Activated T-helper 17 cell treated with anti-CD3 and anti-CD28 coated beads, Interleukin-2, amount 50 U/mL, for 72 hours (primary cell): Measurements from ENCODE around the gene LRRC58. TPM values are rescaled to one million over a fixed set of nuclear protein-coding genes. Genes with fewer than 3 reads are reported as not detected.
"Not testable (repeated sequence)": the region's sequence is repeated elsewhere in the genome, so short reads cannot be mapped to it uniquely, and the experiment has no call there.

Source experiments
- ATAC-seq: fragments of 150-1000 bp; cut with Tn5 transposase; replicated peaks from 2 replicates; pipeline ENCODE4 v1.10.0; 2021; ENCODE audit warnings: mild to moderate bottlenecking, moderate library complexity
- H3K27ac Mint-ChIP-seq: one replicate; pipeline ENCODE4 v1.8.0; 2022; ENCODE audit warnings: mixed read lengths
- H3K27me3 Mint-ChIP-seq: one replicate; pipeline ENCODE4 v1.8.0; 2022; ENCODE audit warnings: mixed read lengths
- H3K36me3 Mint-ChIP-seq: one replicate; pipeline ENCODE4 v1.8.0; 2022; ENCODE audit warnings: low read depth, mild to moderate bottlenecking, mixed read lengths
- H3K4me1 Mint-ChIP-seq: one replicate; pipeline ENCODE4 v1.8.0; 2022; ENCODE audit warnings: mixed read lengths
- H3K4me3 Mint-ChIP-seq: one replicate; pipeline ENCODE4 v1.8.0; 2022; ENCODE audit warnings: mild to moderate bottlenecking, mixed read lengths
- H3K9me3 Mint-ChIP-seq: one replicate; pipeline ENCODE4 v1.8.0; 2022; ENCODE audit warnings: mixed read lengths
- total RNA-seq, 2 donors: library from RNA; stranded (reverse); gene quantifications; one replicate each; pipeline ENCODE4 v1.2.3, GENCODE V29; 2022

LRRC58 gene
- 10 to 100 TPM; 20.1 to 33.8 TPM for total RNA-seq

GRCh38 chr3:120348991-120349854, at the start of gene LRRC58:
TSS of gene LRRC58 (minus strand) at chr3:120349354. CDS start at chr3:120349243, 111 bp downstream.
- Mint-ChIP-seq H3K27me3 (no peaks in the 10 kb centered on the region), H3K27ac (peak within 1 kb of the TSS; percentile 88), H3K9me3 (no peaks in the 10 kb centered on the region), H3K4me1 (peaks cover 32% of the 10 kb centered on the region), H3K36me3 (peaks cover 42% of the 10 kb centered on the region), H3K4me3 (peak within 1 kb of the TSS; percentile 88)
- ATAC-seq, result peak; percentile 88

GRCh38 chr3:120396469-120396868, 47.3 kb upstream of the LRRC58 start:
- Mint-ChIP-seq H3K27ac (no peak overlapping the region), H3K27me3 (peaks cover 3% of the 10 kb centered on the region), H3K4me3 (no peak overlapping the region), H3K36me3 (no peaks in the 10 kb centered on the region), H3K9me3 (no peaks in the 10 kb centered on the region), H3K4me1 (no peaks in the 10 kb centered on the region)
- no peak for ATAC-seq

GRCh38 chr3:120394347-120394746, 45.2 kb upstream of the LRRC58 start:
- H3K4me1 Mint-ChIP-seq, result no peaks in the 10 kb centered on the region
- H3K27me3 Mint-ChIP-seq, result peaks cover 3% of the 10 kb centered on the region
- H3K9me3 Mint-ChIP-seq, result no peaks in the 10 kb centered on the region
- no peak overlapping the region for H3K27ac Mint-ChIP-seq
- H3K4me3 Mint-ChIP-seq, result no peak overlapping the region
- ATAC-seq, result no peak
- H3K36me3 Mint-ChIP-seq, result no peaks in the 10 kb centered on the region

- no peaks in the 10 kb centered on the region for H3K36me3 Mint-ChIP-seq
- H3K27ac Mint-ChIP-seq, result no peak overlapping the region
- H3K27me3 Mint-ChIP-seq, result peaks cover 3% of the 10 kb centered on the region
- no peaks in the 10 kb centered on the region for H3K4me1 Mint-ChIP-seq
- ATAC-seq, result no peak
- no peak overlapping the region for H3K4me3 Mint-ChIP-seq
- no peaks in the 10 kb centered on the region for H3K9me3 Mint-ChIP-seq
These were observed 44.6 kb upstream of the LRRC58 start for GRCh38 chr3:120393761-120394160.

DNA sequence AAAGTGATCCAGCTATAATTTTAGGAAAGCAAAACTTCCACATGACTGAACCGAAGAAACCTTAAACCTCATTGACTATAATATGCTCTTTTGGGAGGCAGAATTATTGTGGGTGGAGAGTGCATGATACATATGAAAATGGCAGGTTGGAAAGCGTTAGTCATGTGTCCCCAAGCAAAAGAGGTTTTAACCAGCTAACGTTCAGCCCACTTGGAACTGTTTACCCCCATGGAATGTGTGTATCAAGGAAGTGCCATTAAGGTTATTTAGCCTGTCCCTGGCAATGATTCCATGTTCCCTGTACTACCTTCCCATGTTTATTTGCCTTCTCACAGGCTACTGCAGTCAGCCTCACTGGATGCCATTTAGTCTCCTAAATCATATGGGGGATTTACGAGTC, 44.1 kb upstream of the LRRC58 start:
- H3K36me3 Mint-ChIP-seq, result no peaks in the 10 kb centered on the region
- H3K4me1 Mint-ChIP-seq, result no peaks in the 10 kb centered on the region
- no peak overlapping the region for H3K4me3 Mint-ChIP-seq
- H3K27ac Mint-ChIP-seq, result no peak overlapping the region
- H3K27me3 Mint-ChIP-seq, result peaks cover 3% of the 10 kb centered on the region
- ATAC-seq, result no peak
- H3K9me3 Mint-ChIP-seq, result no peaks in the 10 kb centered on the region

DNA sequence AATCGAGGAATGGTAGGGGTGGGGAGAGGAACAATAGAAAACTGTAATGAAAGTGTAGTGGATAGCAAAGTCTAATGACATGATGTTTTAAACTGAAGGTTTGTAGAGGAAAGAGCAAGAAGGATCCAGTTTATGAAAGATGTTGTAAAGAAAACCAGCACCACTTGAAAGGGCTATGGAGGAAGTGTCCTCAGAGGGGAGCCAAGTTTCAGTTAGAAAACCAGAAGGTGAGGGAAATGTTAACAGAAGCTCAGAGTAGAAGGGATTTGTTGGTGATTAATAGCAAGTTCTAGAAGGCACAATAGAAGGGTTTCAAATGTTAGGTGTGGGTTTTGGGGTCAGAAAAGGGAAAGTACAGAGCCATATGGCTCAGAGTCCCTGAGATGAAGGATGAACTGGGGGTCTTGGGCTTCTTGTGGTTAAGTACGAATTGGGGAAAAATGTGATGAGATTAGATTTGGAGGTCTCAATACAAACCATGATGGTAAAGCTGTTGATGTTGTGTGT, 33.8 kb upstream of the LRRC58 start:
- Mint-ChIP-seq H3K36me3 (no peaks in the 10 kb centered on the region), H3K27me3 (peaks cover 5% of the 10 kb centered on the region), H3K9me3 (peaks cover 4% of the 10 kb centered on the region), H3K4me1 (no peaks in the 10 kb centered on the region), H3K4me3 (no peak overlapping the region), H3K27ac (no peak overlapping the region)
- no peak for ATAC-seq

DNA sequence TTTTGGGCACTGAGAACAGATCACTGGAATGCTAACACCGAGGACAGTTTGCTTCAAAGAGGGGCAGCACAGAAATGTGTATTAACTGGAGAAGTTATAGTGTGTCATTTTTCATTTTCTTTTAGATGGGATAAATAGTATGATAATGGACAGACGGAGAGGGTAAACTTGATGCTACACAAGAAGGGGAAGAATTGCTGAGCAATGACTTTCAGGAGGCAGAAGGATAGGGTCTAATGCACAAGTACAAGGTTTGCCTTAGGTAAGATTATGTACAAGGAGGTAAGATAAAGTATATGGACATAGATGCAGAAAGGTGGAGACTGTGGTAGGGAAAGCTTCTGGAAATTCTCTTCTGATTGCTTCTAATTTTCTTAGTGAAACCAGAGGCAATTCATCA, 32.3 kb upstream of the LRRC58 start:
- Mint-ChIP-seq H3K4me3 (no peak overlapping the region), H3K27ac (no peak overlapping the region), H3K27me3 (peaks cover 5% of the 10 kb centered on the region), H3K4me1 (no peaks in the 10 kb centered on the region), H3K36me3 (no peaks in the 10 kb centered on the region), H3K9me3 (peaks cover 4% of the 10 kb centered on the region)
- ATAC-seq, result no peak

DNA sequence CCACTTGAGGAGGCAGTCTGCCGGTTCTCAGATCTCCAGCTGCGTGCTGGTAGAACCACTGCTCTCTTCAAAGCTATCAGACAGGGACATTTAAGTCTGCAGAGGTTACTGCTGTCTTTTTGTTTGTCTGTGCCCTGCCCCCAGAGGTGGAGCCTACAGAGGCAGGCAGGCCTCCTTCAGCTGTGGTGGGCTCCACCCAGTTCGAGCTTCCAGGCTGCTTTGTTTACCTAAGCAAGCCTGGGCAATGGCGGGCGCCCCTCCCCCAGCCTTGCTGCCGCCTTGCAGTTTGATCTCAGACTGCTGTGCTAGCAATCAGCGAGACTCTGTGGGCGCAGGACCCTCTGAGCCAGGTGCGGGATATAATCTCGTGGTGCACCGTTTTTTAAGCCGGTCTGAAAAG, 28.8 kb upstream of the LRRC58 start:
- H3K27ac Mint-ChIP-seq, H3K36me3 Mint-ChIP-seq: not testable (repeated sequence)

DNA sequence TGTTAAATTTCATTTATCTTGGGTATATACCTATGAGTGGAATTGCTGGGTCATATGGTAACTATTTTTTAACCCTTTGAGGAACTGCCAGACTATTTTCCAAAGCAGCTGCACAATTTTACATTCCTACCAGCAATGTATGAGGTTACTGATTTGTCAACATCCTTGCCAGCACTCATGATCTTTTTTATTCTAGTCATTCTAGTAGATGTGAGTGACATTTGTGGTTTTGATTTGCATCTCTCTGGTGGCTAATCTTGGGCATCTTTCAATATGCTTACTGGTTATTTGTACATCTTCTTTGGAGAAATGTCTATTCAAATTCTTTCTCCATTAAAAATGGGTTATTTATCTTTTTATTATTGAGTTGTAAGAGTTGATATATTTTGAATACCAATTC, 21.3 kb upstream of the LRRC58 start:
- no peaks in the 10 kb centered on the region for H3K4me1 Mint-ChIP-seq
- H3K36me3 Mint-ChIP-seq, result no peaks in the 10 kb centered on the region
- peak; percentile 56 for ATAC-seq
- H3K9me3 Mint-ChIP-seq, result no peaks in the 10 kb centered on the region
- peaks cover 13% of the 10 kb centered on the region for H3K27me3 Mint-ChIP-seq
- H3K27ac Mint-ChIP-seq, result no peak overlapping the region
- H3K4me3 Mint-ChIP-seq, result no peak overlapping the region

More for the DNA sequence above, 28.8 kb upstream of the LRRC58 start:
- H3K27me3 Mint-ChIP-seq, ATAC-seq, H3K9me3 Mint-ChIP-seq, H3K4me3 Mint-ChIP-seq, H3K4me1 Mint-ChIP-seq: not testable (repeated sequence)

- H3K9me3 Mint-ChIP-seq, result no peaks in the 10 kb centered on the region
- H3K27me3 Mint-ChIP-seq, result peaks cover 13% of the 10 kb centered on the region
- ATAC-seq, result no peak
- no peaks in the 10 kb centered on the region for H3K36me3 Mint-ChIP-seq
- no peak overlapping the region for H3K4me3 Mint-ChIP-seq
- no peak overlapping the region for H3K27ac Mint-ChIP-seq
- no peaks in the 10 kb centered on the region for H3K4me1 Mint-ChIP-seq
These were observed 19.9 kb upstream of the LRRC58 start for GRCh38 chr3:120369037-120369467.

DNA sequence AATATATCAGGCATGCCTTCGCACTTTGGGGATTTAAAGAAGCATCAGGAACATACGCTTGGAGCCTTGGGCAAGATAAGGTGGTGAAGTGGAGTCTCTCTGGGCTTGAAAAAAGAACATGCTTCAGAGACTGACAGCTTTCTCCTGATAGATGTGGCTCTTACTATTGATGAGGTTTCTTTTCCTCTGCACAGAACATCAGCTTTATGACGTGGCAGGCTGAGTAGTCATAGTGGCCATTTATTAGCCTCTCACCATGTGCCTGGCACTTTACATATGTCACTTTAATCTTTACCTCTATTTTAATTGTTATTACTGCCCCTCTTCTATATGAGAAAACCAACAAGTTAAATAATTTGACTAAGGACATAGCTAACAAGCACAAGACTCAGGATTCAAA, 19.0 kb upstream of the LRRC58 start:
- H3K27me3 Mint-ChIP-seq, result peaks cover 13% of the 10 kb centered on the region
- H3K27ac Mint-ChIP-seq, result no peak overlapping the region
- no peaks in the 10 kb centered on the region for H3K36me3 Mint-ChIP-seq
- H3K4me1 Mint-ChIP-seq, result no peaks in the 10 kb centered on the region
- ATAC-seq, result no peak
- H3K9me3 Mint-ChIP-seq, result no peaks in the 10 kb centered on the region
- H3K4me3 Mint-ChIP-seq, result no peak overlapping the region

- Mint-ChIP-seq H3K9me3 (no peaks in the 10 kb centered on the region), H3K4me1 (no peaks in the 10 kb centered on the region), H3K4me3 (no peak overlapping the region), H3K27me3 (peaks cover 13% of the 10 kb centered on the region), H3K36me3 (no peaks in the 10 kb centered on the region), H3K27ac (no peak overlapping the region)
- no peak for ATAC-seq
These were observed 15.7 kb upstream of the LRRC58 start for GRCh38 chr3:120364821-120365220.

- no peaks in the 10 kb centered on the region for H3K9me3 Mint-ChIP-seq
- H3K4me3 Mint-ChIP-seq, result no peak overlapping the region
- peaks cover 13% of the 10 kb centered on the region for H3K27me3 Mint-ChIP-seq
- H3K4me1 Mint-ChIP-seq, result no peaks in the 10 kb centered on the region
- ATAC-seq, result no peak
- H3K36me3 Mint-ChIP-seq, result no peaks in the 10 kb centered on the region
- H3K27ac Mint-ChIP-seq, result no peak overlapping the region
These were observed 14.9 kb upstream of the LRRC58 start for GRCh38 chr3:120364101-120364500.

- H3K4me3 Mint-ChIP-seq, result no peak overlapping the region
- H3K4me1 Mint-ChIP-seq, result no peaks in the 10 kb centered on the region
- H3K27me3 Mint-ChIP-seq, result peaks cover 3% of the 10 kb centered on the region
- H3K27ac Mint-ChIP-seq, result no peak overlapping the region
- no peaks in the 10 kb centered on the region for H3K36me3 Mint-ChIP-seq
- no peaks in the 10 kb centered on the region for H3K9me3 Mint-ChIP-seq
- ATAC-seq, result no peak
These were observed 8.7 kb upstream of the LRRC58 start for GRCh38 chr3:120357807-120358206.

DNA sequence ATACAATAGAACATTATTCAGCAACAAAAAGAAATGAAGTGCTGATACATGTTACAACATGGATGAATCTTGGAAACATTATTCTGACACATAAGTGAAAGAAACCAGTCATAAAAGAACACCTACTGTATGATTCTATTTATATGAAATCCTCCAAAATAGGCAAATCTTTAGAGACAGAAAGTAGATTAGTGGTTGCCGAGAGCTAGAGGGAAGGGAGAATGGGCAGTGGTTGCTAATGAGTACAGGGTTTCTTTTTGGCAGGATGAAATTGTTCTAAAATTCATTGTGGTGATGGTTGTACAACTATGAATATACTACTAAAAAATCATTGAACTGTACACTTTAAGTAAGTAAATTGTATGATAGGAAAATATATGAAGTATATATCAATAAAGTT, 6.3 kb upstream of the LRRC58 start:
- Mint-ChIP-seq H3K4me3 (no peak overlapping the region), H3K9me3 (no peaks in the 10 kb centered on the region), H3K36me3 (no peaks in the 10 kb centered on the region), H3K4me1 (no peaks in the 10 kb centered on the region), H3K27ac (no peak overlapping the region), H3K27me3 (peaks cover 3% of the 10 kb centered on the region)
- no peak for ATAC-seq
